GM19324 (cell line): ENCODE results near the gene ACADM.
"Not testable (repeated sequence)": the region's sequence is repeated elsewhere in the genome, so short reads cannot be mapped to it uniquely, and the experiment has no call there.

Experiments
- ATAC-seq: cut with Tn5 transposase; IDR thresholded peaks from one replicate; pipeline ENCODE4 v1.9.1; 2021; ENCODE audit warnings: mild to moderate bottlenecking, moderate library complexity; ENCODE audit not compliant: unreplicated experiment, low FRiP score

Gene ACADM

GRCh38 chr1:75733661-75734060 lies 9.2 kb downstream of the ACADM start:
- no peak for ATAC-seq

- no peak for ATAC-seq
Observed at GRCh38 chr1:75736016-75736415, 11.5 kb downstream of the ACADM start.

- ATAC-seq = no peak
Observed at GRCh38 chr1:75742047-75742625, 17.6 kb downstream of the ACADM start.

- peak; percentile 56 for ATAC-seq
Observed at GRCh38 chr1:75745276-75745675, 20.8 kb downstream of the ACADM start.

- ATAC-seq = not testable (repeated sequence)
Observed at GRCh38 chr1:75757210-75757609, 32.7 kb downstream of the ACADM start.

GRCh38 chr1:75758543-75758942 lies 34.0 kb downstream of the ACADM start:
- ATAC-seq = not testable (repeated sequence)

GRCh38 chr1:75764057-75764655 lies 39.6 kb downstream of the ACADM start:
- ATAC-seq = no peak

GRCh38 chr1:75765697-75766355 lies 41.3 kb downstream of the ACADM start:
- no peak for ATAC-seq

- no peak for ATAC-seq
Observed at GRCh38 chr1:75768016-75768415, 43.5 kb downstream of the ACADM start.

GRCh38 chr1:75770761-75771160 lies 46.3 kb downstream of the ACADM start:
- ATAC-seq = no peak

- no peak for ATAC-seq
Observed at GRCh38 chr1:75771978-75772377, 47.5 kb downstream of the ACADM start.

GRCh38 chr1:75777812-75778211 lies 53.3 kb downstream of the ACADM start:
- ATAC-seq = not testable (repeated sequence)

GRCh38 chr1:75778694-75779093 lies 54.2 kb downstream of the ACADM start:
- ATAC-seq = not testable (repeated sequence)

- not testable (repeated sequence) for ATAC-seq
Observed at GRCh38 chr1:75780183-75780582, 55.7 kb downstream of the ACADM start.

GRCh38 chr1:75783920-75784319 lies 59.4 kb downstream of the ACADM start:
- not testable (repeated sequence) for ATAC-seq

GRCh38 chr1:75785320-75785982 lies 60.9 kb downstream of the ACADM start:
- peak; percentile 9 for ATAC-seq

GRCh38 chr1:75785983-75786853 lies 61.7 kb downstream of the ACADM start, which contains the start of gene RABGGTB:
Gene RABGGTB, plus strand, starts transcription at chr1:75786256. Its CDS starts 16 bp downstream, at chr1:75786272.
- ATAC-seq = peak; percentile 74

- ATAC-seq = no peak
Observed at GRCh38 chr1:75786901-75787493, 62.5 kb downstream of the ACADM start.

- no peak for ATAC-seq
Observed at GRCh38 chr1:75787524-75787923, 63.0 kb downstream of the ACADM start.

- ATAC-seq = no peak
Observed at GRCh38 chr1:75789988-75790387, 65.5 kb downstream of the ACADM start.
